GM18907 (cell line): ENCODE data around the gene SPACA4.
"Not testable (repeated sequence)": the region's sequence is repeated elsewhere in the genome, so short reads cannot be mapped to it uniquely, and the experiment has no call there.

Experiments
- ATAC-seq: cut with Tn5 transposase; IDR thresholded peaks from one replicate; pipeline ENCODE4 v1.9.1; 2021; ENCODE audit warnings: mild to moderate bottlenecking, moderate library complexity; ENCODE audit not compliant: unreplicated experiment

SPACA4 gene, protein sequence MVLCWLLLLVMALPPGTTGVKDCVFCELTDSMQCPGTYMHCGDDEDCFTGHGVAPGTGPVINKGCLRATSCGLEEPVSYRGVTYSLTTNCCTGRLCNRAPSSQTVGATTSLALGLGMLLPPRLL

DNA sequence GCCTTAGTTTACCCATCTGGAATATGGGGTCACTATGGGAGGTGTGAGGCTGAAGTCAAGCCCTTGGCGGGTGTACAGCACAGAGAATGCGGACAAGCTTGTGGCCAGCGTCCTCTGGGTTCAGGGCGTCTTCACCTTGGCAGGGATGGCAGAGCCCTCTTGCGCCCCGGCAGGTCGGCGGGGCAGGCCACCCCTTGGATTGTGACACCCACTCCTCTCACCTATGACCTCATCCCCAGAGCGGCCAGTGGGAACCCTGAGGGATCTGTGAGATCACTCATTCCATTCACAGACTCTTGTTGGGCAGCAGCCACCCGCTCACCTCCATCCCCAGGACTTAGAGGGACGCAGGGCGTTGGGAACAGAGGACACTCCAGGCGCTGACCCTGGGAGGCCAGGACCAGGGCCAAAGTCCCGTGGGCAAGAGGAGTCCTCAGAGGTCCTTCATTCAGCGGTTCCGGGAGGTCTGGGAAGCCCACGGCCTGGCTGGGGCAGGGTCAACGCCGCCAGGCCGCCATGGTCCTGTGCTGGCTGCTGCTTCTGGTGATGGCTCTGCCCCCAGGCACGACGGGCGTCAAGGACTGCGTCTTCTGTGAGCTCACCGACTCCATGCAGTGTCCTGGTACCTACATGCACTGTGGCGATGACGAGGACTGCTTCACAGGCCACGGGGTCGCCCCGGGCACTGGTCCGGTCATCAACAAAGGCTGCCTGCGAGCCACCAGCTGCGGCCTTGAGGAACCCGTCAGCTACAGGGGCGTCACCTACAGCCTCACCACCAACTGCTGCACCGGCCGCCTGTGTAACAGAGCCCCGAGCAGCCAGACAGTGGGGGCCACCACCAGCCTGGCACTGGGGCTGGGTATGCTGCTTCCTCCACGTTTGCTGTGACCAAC, at the start of gene SPACA4:
SPACA4 (plus strand) TSS at position 280 of the 896 bp plus-strand sequence; CDS start at position 517, 237 bp downstream.
- ATAC-seq, result no peak

DNA sequence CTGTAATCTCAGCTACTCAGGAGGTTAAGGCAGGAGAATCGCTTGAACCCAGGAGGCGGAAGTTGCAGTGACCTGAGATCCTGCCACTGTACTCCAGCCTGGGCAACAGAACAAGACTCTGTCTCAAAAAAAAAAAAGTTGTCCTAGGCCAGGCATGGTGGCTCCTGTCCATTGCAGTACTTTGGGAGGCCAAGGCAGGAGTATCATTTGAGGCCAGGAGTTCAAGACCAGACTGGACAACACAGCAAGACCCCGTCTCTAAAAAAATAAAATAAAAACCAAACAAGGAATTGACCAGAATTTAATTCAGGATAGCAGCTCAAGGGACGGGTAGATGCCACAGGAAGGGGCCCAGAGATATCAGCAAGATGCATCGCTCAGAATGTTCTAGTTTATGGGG, 49.7 kb upstream of the SPACA4 start:
- ATAC-seq, result no peak

DNA sequence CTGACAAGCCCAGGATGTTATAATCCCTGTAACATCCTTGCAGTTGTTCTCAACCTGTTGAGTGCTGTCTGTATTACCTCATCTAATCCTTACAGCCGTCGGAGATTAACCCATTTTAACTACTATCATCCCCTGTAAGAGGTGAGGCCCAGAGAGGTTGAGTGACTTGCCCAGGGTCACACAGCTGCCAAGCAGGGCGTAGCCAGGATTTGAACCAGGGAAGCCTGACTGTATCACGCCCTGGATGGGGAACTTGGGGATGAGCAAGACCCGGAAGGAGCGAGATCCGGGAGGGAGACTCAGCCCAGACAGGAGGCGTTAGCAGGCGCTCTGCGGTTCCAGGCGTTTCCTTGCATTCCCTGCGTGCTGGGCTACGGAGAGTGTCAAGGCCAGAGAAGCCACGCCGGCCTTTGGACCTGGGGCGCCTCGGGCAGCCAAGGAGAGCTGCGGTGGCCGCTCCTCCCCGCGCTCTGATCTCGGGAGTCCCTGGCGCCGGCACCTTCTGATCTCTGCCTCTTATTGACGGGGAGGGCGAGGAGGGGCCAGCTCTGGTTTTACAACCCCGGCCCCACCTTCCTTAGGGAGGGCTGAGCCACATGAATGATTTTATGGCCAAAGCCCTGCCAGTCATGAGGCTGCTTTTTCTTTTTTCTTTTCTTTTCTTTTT, 48.4 kb upstream of the SPACA4 start:
- ATAC-seq, result no peak

DNA sequence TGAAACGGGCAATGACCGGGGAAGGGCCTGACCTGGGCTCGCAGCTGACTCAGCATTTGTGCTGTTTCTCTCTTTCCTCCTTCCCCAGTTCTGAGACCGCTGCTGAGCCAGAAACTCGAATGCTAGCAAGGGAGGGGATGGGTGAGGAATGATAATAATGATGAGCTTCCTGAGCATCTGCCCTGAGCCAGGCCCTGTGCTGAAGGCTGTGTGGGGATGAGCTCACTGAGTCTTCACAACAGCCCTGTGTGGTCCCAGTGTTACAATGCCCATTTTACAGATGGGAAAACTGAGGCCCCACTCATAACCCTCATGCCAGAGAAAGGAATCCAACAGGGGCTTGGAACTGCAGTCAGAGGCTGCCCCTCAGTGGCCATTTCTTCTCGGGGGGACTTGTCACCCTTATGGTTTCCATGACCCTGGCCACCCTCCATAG, 46.4 kb upstream of the SPACA4 start:
- no peak for ATAC-seq

DNA sequence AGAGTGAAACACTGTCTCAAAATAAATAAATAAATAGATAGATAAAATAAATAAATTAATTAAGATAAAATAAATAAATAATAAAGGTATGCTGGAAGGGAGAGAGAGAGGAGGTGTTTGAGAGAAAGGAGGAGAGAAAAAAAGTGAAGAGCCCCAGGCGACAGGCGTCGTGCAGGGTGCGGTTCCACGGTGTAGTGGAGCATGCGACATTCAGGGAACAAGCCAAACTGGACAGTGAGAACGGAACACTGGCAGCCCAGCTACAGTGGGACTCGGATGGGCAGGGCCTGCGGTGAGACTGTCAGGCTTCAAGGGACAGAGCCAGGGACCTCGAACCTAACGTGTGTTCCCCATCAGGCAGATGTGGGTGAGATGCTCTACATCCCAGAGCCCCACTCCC, 45.1 kb upstream of the SPACA4 start:
- ATAC-seq, result no peak

DNA sequence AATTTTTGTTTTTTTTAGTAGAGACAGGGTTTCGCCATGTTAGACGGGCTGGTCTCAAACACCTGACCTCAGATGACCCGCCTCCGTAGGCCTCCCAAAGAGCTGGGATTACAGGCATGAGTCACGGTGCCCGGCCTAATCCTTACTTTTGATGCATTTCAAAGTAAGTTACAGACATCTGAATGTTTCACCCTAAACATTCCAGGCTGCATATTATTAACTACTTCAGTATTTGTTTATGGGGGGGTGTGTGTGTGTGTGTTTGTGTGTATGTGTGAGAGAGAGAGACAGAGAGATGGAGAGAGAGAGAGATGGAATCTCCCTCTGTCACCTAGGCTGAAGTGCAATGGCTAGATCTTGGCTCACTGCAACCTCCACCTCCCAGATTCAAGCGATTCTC, 41.5 kb upstream of the SPACA4 start:
- ATAC-seq, result no peak

DNA sequence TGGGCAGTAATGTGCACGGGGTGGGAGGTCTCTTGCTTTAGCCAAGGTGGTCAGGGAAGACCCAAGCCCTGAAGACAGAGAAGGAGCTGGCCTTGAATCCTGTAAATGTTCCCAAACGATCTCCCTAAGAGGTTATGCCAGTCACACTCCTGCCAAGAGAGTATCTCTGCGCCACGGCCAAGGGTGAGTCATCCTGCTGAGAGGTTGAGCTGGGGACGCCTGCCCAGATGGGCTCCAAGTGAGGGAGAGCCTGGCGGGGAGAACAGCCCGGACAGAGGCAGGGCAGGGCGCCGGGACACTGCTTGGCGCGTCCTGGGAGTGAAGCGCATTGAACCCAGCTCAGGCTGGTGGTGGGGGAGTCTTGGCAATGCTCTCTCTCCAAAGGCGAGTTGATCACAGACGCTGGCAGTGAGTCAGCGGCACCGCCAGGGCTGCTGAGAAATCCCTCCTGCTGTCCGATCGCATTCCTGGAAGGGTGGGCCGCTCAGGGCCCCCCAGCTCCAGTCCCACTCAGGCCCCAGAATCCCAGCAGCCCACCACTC, 38.1 kb upstream of the SPACA4 start:
- no peak for ATAC-seq

DNA sequence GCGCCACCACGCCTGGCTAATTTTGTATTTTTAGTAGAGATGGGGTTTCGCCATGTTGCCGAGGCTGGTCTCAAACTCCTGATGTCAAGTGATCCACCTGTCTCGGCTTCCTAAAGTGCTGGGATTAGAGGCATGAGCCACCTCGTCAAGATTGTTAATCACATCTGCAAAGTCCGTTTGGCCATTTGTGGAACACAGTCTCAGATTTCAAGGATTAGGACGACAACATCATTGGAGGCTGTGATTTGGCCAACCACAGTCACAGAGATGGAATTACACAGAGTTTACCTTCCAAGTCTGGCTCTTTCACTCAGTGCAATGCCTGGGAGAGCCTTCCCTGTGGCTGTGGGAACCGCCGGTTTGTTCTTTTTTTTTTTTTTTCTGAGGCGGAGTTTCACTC, 36.7 kb upstream of the SPACA4 start:
- ATAC-seq, result no peak

DNA sequence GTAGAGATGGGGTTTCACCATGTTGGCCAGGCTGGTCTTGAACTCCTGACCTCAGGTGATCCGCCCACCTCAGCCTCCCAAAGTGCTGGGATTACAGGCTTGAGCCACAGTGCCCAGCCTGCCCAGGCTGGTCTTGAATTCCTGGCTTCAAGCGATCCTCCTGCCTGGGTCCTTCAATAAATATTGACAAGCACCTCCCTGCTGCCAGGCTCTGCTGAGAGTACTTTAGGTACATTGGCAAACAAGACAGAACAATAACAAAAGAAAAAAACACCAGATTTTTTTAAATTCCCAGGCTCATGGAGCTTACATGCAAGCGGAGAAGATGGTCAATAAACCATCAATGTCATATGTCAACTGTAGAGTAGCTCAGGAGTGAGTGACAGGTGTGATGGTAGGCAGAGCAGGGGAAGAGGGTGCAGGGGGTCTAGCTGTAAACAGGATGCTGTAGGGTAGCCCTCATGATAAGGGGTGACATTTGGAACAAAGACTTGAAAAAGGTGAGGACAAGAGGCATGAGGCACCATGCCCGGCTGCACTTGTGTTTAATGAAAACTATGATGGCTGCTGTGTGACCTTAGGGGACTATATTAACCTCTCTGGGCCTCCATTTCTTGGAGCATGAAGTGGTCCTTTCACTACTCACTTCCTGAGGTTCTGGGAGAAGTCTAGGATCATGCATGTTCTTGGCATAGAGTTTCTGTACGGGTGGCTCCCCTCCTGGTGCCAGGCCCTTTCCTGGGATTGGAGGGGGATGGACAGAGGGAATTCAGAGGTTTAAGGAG, 35.0 kb upstream of the SPACA4 start:
- no peak for ATAC-seq

DNA sequence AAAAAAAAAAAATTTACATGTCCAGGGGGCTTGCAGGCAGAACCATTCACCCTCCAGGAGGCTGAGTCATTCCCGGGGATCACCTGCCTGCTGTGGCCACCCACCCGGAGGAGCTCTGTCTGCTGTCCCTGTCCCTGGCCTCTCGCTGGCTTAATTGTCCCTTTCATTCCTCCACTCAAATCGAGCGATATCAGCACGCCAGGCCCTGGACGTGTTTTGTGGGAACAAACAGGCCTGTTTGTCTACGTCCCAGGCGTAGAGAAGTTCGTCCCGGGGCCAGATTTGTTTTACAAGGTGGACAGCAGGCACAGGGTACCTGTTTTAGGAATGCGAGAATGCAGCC, 33.4 kb upstream of the SPACA4 start:
- no peak for ATAC-seq

DNA sequence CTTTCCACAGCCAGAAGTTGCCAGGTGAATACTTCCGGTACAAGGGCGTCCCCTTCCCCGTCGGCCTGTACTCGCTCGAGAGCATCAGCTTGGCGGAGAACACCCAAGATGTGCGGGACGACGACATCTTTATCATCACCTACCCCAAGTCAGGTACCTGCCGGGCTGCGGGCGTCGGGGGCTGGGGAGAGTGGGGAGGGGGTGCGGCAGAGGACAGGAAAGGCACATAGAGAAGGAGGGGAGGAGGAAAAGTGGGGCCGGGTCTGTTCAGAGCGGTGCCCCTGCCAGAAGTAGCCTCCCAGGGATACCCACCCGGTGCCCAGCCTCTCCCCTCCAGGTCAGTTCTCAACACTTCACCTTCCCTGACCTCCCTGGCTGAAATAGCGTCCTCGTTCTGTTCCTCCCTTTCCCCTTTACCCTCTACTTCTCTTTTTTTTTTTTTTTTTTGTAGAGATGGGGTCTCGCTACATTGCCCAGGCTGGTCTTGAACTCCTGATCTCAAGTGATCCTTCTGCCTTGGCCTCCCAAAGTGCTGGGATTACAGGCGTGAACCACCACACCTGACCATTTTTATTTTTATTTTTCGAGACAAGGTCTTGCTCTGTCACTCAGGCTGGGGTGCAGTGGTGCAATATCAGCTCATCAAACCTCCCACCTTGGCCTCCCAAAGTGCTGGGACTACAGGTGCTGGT, 30.5 kb upstream of the SPACA4 start:
- no peak for ATAC-seq

DNA sequence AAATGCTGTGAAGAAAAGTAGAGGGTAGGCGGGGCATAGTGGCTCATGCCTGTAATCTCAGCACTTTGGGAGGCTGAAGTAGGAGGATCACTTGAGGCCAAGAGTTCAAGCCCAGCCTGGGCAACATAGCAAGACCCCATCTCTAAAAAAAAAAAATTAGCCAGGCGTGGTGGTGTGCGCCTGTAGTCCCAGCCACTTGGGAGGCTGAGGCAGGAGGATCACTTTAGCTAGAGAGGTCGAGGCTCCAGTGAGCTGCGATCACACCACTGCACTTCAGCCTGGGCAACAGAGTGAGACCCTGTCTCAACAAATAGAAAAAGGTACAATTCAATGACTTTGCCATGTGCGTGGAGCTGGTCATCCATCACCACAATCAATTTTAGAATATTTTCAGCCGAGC, 28.6 kb upstream of the SPACA4 start:
- not testable (repeated sequence) for ATAC-seq

DNA sequence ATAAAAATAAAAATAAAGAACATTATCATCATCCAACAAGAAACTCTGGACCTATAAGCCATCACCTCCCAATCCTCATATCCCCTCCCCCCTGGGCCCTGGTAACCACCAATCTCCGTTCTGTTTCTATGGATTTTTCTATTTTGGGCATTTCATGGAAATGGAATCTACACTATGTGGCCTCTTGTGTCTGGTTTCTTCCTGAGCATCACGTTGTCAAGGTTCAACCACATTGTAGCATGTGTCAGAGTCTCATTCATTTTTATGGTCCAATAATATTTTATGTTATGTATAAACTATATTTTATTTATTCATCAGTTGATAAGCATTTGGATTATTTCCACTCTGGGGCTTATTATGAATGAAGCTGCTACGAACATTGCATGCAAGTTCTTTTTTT, 27.7 kb upstream of the SPACA4 start:
- no peak for ATAC-seq

DNA sequence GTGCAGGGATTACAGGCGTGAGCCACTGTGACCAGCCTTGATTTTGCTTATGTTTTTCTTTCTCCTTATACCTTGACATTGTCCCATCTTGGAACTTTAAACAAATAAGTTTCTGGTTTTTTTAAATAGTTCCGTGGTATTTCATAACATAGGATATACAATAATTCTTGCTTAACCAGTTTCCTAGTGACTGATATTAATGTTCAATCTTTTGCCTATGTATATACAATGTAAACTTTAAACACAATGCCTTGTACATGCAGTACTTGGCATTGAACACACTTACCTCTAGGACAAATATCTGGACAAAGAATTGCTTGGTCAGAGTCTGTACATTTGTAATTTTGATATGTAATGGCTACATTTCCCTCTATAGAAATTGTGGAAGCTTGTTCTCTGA, 24.4 kb upstream of the SPACA4 start:
- ATAC-seq, result no peak

DNA sequence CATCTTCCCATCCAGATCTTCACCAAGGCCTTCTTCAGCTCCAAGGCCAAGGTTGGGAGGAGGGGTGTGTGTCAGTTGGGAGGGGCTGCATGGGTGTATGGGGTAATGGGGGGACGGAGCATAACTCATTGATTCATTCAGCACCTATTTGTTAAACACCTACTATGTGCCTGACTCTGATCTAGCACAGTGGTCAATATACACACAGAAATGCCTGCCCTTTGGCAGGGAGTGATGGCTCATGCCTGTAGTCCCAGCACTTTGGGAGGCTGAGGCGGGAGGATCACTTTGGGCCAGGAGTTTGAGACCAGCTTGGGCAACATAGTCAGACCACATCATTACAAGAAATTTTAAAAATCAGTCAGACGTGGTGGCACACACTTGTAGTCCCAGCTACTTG, 19.2 kb upstream of the SPACA4 start:
- ATAC-seq, result no peak

DNA sequence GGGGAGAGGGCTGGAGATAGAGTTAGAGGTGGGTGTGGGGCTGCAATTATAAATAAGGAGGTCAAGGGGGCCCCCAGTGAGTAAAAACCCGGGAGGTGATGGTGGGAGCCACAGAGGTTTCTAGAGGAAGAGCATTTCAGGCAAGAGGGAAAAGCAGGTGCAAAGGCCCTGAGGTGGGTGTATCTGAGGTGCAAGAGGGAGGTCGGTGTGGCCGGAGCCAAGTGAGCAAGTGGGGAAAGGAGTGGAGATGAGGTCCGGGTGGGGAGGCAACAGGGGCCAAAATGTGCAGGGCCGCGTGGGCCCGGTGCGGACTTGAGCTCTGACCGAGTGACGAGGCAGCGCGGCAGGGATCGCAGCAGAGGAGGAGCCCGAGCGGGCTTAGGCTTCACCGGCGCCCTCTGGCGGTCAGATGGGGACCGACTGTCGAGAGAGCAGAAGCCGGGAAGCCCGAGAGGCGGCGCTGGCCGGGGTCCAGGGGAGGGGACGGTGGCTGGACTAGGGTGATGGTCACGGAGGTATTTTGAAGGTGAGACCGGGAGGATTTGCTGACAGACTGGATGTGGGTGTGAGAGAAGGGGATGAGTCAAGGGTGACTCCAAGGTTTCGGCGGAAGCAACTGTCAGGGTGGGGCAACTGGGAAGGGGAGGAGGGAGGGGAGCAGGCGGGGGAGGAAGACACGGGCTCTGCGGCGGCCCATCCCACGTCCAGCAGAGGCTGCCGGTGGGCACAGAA, 17.7 kb upstream of the SPACA4 start:
- no peak for ATAC-seq

DNA sequence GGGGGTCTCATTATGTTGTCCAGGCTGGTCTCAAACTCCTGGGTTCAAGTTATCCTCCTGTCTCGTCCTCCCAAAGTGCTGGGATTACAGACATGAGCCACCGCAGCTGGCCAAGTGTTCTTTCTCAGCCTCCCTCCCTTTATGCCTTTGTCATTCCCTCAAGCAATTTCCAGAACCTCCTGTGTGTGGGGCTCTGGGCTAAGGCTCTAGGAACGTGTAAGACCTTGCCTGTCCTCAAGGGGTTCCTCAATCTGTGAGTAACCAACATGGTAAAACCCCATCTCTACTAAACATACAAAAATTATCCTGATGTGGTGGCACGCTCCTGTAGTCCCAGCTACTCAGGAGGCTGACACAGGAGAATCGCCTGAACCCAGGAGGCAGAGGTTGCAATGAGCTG, 15.5 kb upstream of the SPACA4 start:
- no peak for ATAC-seq

DNA sequence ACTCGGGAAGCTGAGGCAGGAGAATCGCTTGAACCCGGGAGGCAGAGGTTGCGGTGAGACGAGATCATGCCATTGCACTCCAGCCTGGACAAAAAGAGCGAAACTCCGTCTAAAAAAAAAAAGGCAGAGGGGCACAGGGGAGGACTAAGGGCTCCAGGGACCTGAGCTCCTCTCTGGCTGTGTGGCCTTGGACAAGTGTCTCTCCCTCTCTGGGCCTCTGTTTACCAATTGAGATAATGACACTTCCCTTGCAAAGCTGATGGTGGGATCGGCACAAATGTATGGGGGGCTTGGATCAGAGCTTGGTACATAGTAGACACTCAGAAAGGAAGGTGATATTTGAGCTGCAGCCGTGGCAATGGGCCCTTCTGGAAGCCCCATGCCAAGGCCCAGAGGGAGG, 11.4 kb upstream of the SPACA4 start:
- ATAC-seq, result no peak

DNA sequence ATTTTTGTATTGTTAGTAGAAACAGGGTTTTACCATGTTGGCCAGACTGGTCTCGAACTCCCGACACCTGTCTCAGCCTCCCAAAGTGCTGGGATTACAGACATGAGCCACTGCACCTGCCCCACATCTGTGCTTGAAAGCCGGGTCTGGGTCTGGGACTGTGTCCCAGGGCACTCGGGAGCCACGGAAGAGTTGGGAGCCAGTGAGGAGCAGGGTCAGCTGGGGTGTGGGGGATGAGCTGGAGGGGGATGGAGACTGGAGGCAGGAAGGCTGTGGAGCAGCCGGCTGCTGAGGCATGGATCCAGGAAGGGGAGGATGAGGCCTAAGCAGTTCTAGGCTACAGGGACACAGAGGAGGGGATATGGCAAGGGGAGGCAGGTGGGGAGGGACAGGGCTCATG, 10.7 kb upstream of the SPACA4 start:
- no peak for ATAC-seq

DNA sequence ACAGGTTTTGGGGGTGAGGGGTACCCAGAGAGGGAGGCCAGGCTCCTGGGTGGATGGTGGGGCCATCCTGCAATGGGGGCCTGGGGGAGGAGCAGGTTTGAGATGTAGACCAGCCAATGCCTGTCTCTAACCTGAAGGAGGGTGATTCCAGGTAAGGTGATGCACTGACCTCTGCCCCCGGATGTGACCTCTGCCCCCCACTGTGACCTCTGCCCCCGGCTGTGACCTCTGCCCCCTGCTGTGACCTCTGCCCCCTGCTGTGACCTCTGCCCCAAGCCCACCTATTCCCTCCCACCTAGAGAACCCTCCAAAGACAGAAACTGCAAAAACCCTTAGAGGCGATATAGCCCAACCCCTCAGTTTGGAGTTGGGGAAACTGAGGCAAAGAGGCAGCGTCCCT, 10.3 kb upstream of the SPACA4 start:
- no peak for ATAC-seq
